T-helper 2 cell treated with Interferon-gamma antibody and Interleukin-4, amounts not matched to agents 100 ng/mL and 5 ng/mL, for 36 hours (primary cell): ENCODE measurements around the gene PTN. TPM values are rescaled to one million over a fixed set of nuclear protein-coding genes. Genes with fewer than 3 reads are reported as not detected.
"Not testable (repeated sequence)": the region's sequence is repeated elsewhere in the genome, so short reads cannot be mapped to it uniquely, and the experiment has no call there.

ENCODE experiments used
- intact Hi-C: fragments of 100-400 bp; cut with micrococcal nuclease; formaldehyde crosslinking; loops from one replicate; pipeline ENCODE4 v1.15.1; 2023
- total RNA-seq: library from RNA; stranded (reverse); gene quantifications from 2 replicates; pipeline ENCODE4 v1.2.3, GENCODE V29; 2022

PTN gene
- total RNA-seq, 1 donor from 2014 or later = not detected

- intact Hi-C loops = not testable (repeated sequence)
Measured at GRCh38 chr7:137268001-137268865, 75.3 kb downstream of the PTN start.

- intact Hi-C loops = no loop called here
Measured at GRCh38 chr7:137266764-137267163, 76.8 kb downstream of the PTN start.

GRCh38 chr7:137265480-137265879 is 78.1 kb downstream of the PTN start:
- intact Hi-C loops = not testable (repeated sequence)

GRCh38 chr7:137262599-137262998 is 80.9 kb downstream of the PTN start:
- intact Hi-C loops = no loop called here

GRCh38 chr7:137258552-137258951 is 85.0 kb downstream of the PTN start:
- intact Hi-C loops = no loop called here

GRCh38 chr7:137254766-137255165 is 88.8 kb downstream of the PTN start:
- intact Hi-C loops = no loop called here

- intact Hi-C loops = no loop called here
Measured at GRCh38 chr7:137245890-137246289, 97.6 kb downstream of the PTN start.

- intact Hi-C loops = no loop called here
Measured at GRCh38 chr7:137245186-137245585, 98.3 kb downstream of the PTN start.

- intact Hi-C loops = no loop called here
Measured at GRCh38 chr7:137243741-137244140, 99.8 kb downstream of the PTN start.

GRCh38 chr7:137242616-137243015 is 100.9 kb downstream of the PTN start:
- intact Hi-C loops = no loop called here

- intact Hi-C loops = no loop called here
Measured at GRCh38 chr7:137241655-137242360, 101.7 kb downstream of the PTN start.

GRCh38 chr7:137239186-137239585 is 104.3 kb downstream of the PTN start:
- intact Hi-C loops = not testable (repeated sequence)

- intact Hi-C loops = no loop called here
Measured at GRCh38 chr7:137235434-137235833, 108.1 kb downstream of the PTN start.

- intact Hi-C loops = no loop called here
Measured at GRCh38 chr7:137231167-137231566, 112.4 kb downstream of the PTN start.

GRCh38 chr7:137221467-137221866 is 122.1 kb downstream of the PTN start:
- intact Hi-C loops = no loop called here

GRCh38 chr7:137213744-137214143 is 129.8 kb downstream of the PTN start:
- intact Hi-C loops = no loop called here

- intact Hi-C loops = no loop called here
Measured at GRCh38 chr7:137209151-137209817, 134.2 kb downstream of the PTN start.

- intact Hi-C loops = no loop called here
Measured at GRCh38 chr7:137206770-137207169, 136.8 kb downstream of the PTN start.

- intact Hi-C loops = no loop called here
Measured at GRCh38 chr7:137204246-137204645, 139.3 kb downstream of the PTN start.

- intact Hi-C loops = no loop called here
Measured at GRCh38 chr7:137203351-137203750, 140.2 kb downstream of the PTN start.

- intact Hi-C loops = no loop called here
Measured at GRCh38 chr7:137196648-137197047, 146.9 kb downstream of the PTN start.

- intact Hi-C loops = no loop called here
Measured at GRCh38 chr7:137195996-137196395, 147.5 kb downstream of the PTN start.
